Hepatocyte (in vitro differentiated cells): ENCODE results near the gene CARS1. TPM values are rescaled to one million over a fixed set of nuclear protein-coding genes. Genes with fewer than 3 reads are reported as not detected.

Experiments used
- DNase-seq: peaks from one replicate; pipeline ENCODE4 v3.0.0-alpha.2; 2016; ENCODE audit warnings: low spot score
- H2AFZ ChIP-seq: fragments of 200-600 bp; sonication (generic); 2 replicates; pipeline ENCODE4 v1.6.0; 2016; ENCODE audit warnings: antibody characterized with exemption, mild to moderate bottlenecking
- H3K27ac ChIP-seq: fragments of 200-600 bp; sonication (generic); 2 replicates; pipeline ENCODE4 v1.5.1; 2016; ENCODE audit warnings: mild to moderate bottlenecking
- H3K27me3 ChIP-seq: fragments of 200-600 bp; sonication (generic); 2 replicates; pipeline ENCODE4 v1.6.1; 2016
- H3K36me3 ChIP-seq: fragments of 200-600 bp; sonication (generic); replicated peaks from 2 replicates; pipeline ENCODE4 v1.5.1; 2016; ENCODE audit warnings: low read depth; ENCODE audit not compliant: insufficient read depth
- H3K4me1 ChIP-seq: fragments of 200-600 bp; sonication (generic); 2 replicates; pipeline ENCODE4 v1.5.1; 2016; ENCODE audit warnings: mild to moderate bottlenecking, moderate library complexity; ENCODE audit not compliant: insufficient read depth
- H3K4me2 ChIP-seq: fragments of 200-600 bp; sonication (generic); 2 replicates; pipeline ENCODE4 v1.6.0; 2016
- H3K4me3 ChIP-seq: fragments of 200-600 bp; sonication (generic); 2 replicates; pipeline ENCODE4 v1.5.1; 2016; ENCODE audit warnings: mild to moderate bottlenecking
- H3K79me2 ChIP-seq: fragments of 200-600 bp; sonication (generic); 2 replicates; pipeline ENCODE4 v1.6.0; 2017; ENCODE audit warnings: mild to moderate bottlenecking
- H3K9me2 ChIP-seq: fragments of 200-600 bp; sonication (generic); replicated peaks from 2 replicates; pipeline ENCODE4 v1.6.0; 2017; ENCODE audit warnings: mild to moderate bottlenecking; ENCODE audit not compliant: insufficient read depth
- H3K9me3 ChIP-seq: fragments of 200-600 bp; sonication (generic); 2 replicates; pipeline ENCODE4 v1.5.1; 2016; ENCODE audit warnings: low read depth, mild to moderate bottlenecking
- H4K20me1 ChIP-seq: fragments of 200-600 bp; sonication (generic); 2 replicates; pipeline ENCODE4 v1.6.0; 2016; ENCODE audit warnings: mild to moderate bottlenecking; ENCODE audit not compliant: insufficient read depth, poor library complexity, severe bottlenecking
- CTCF ChIP-seq: fragments of 200-600 bp; sonication (generic); IDR thresholded peaks from 2 replicates; pipeline ENCODE4 v1.5.1; 2016; ENCODE audit warnings: antibody characterized with exemption, mild to moderate bottlenecking; ENCODE audit not compliant: poor library complexity
- EZH2 ChIP-seq: fragments of 200-600 bp; sonication (generic); IDR thresholded peaks from 2 replicates; pipeline ENCODE4 v1.6.1; 2016; ENCODE audit warnings: antibody characterized with exemption, mild to moderate bottlenecking, borderline replicate concordance
- EZH2phosphoT487 ChIP-seq: fragments of 200-600 bp; sonication (generic); IDR thresholded peaks from one replicate; pipeline ENCODE4 v1.6.1; 2018; ENCODE audit warnings: antibody characterized with exemption, mild to moderate bottlenecking, low read depth, moderate library complexity; ENCODE audit not compliant: unreplicated experiment, severe bottlenecking
- WGBS: methylation state at CpG from one replicate; pipeline ENCODE4 v1.1.6; 2016; ENCODE audit warnings: low lambda C conversion rate; ENCODE audit errors: missing lambda C conversion rate; 5-methylcytosine and 5-hydroxymethylcytosine counted together
- polyA plus RNA-seq: library from polyadenylated mRNA; unstranded; fragments of >200 nt; fragmentation: Nextera tagmentation; extraction: Ambion mirVana; gene quantifications from 2 replicates; pipeline ENCODE4 v1.2.1, GENCODE V29; 2016
- total RNA-seq: library from RNA; depleted of rRNA; stranded (reverse); fragments of >200 nt; gene quantifications from 2 replicates; pipeline ENCODE4 v1.2.3, GENCODE V29; 2014

CARS1 gene
- 35.5 and 44.1 TPM in 2 replicates for total RNA-seq
- 41.8 and 42.0 TPM in 2 replicates for polyA plus RNA-seq

- peak; percentile 97 for DNase-seq
- H3K27me3 ChIP-seq: no peaks in the 10 kb centered on the region
- H3K27ac ChIP-seq: peak within 1 kb of the TSS; percentile 79
- no peak for TF ChIP-seq EZH2
- TF ChIP-seq EZH2phosphoT487: no peak
- no peak for TF ChIP-seq CTCF
- no peaks in the 10 kb centered on the region for H3K9me3 ChIP-seq
- peak within 1 kb of the TSS; percentile 96 for H2AFZ ChIP-seq
- H3K9me2 ChIP-seq: no peaks in the 10 kb centered on the region
- 1% methylated on average over 58 of the region's 68 CpGs for WGBS
- H3K4me2 ChIP-seq: peak within 1 kb of the TSS; percentile 97
- no peaks in the 10 kb centered on the region for H3K36me3 ChIP-seq
- peaks cover 24% of the 10 kb centered on the region for H4K20me1 ChIP-seq
- H3K4me1 ChIP-seq: peaks cover 10% of the 10 kb centered on the region
- H3K4me3 ChIP-seq: peak within 1 kb of the TSS; percentile 80
- peaks cover 48% of the 10 kb centered on the region for H3K79me2 ChIP-seq
Observed at GRCh38 chr11:3057069-3057963, at the start of gene CARS1. Gene CARS1 (minus strand): TSS chr11:3057423. CDS start chr11:3057367, 56 bp downstream.

- no peak overlapping the region for H2AFZ ChIP-seq
- no peaks in the 10 kb centered on the region for H3K36me3 ChIP-seq
- H3K27ac ChIP-seq: no peak overlapping the region
- WGBS: 93% methylated on average over 32 of the region's 41 CpGs
- H3K79me2 ChIP-seq: no peaks in the 10 kb centered on the region
- DNase-seq: no peak
- H3K9me3 ChIP-seq: no peaks in the 10 kb centered on the region
- no peaks in the 10 kb centered on the region for H3K9me2 ChIP-seq
- no peaks in the 10 kb centered on the region for H3K27me3 ChIP-seq
- no peak overlapping the region for H3K4me3 ChIP-seq
- H4K20me1 ChIP-seq: no peaks in the 10 kb centered on the region
- no peak for TF ChIP-seq EZH2phosphoT487
- TF ChIP-seq EZH2: no peak
- no peak for TF ChIP-seq CTCF
- H3K4me2 ChIP-seq: no peak overlapping the region
- no peaks in the 10 kb centered on the region for H3K4me1 ChIP-seq
Observed at GRCh38 chr11:3105791-3106735, 48.8 kb upstream of the CARS1 start.

- Histone ChIP-seq H3K36me3 (no peaks in the 10 kb centered on the region), H3K4me1 (no peaks in the 10 kb centered on the region), H3K27ac (no peak overlapping the region), H3K9me3 (no peaks in the 10 kb centered on the region), H4K20me1 (no peaks in the 10 kb centered on the region), H3K4me3 (no peak overlapping the region), H3K79me2 (no peaks in the 10 kb centered on the region), H3K9me2 (no peaks in the 10 kb centered on the region), H3K4me2 (no peak overlapping the region), H2AFZ (no peak overlapping the region), H3K27me3 (no peaks in the 10 kb centered on the region)
- TF ChIP-seq EZH2phosphoT487 (no peak), CTCF (no peak), EZH2 (no peak)
- DNase-seq: no peak
- 97% methylated on average over 23 of the region's 23 CpGs for whole genome bisulfite sequencing
Observed at GRCh38 chr11:3104961-3105790, 48.0 kb upstream of the CARS1 start.
